Fibroblast of pulmonary artery (primary cell): ENCODE measurements around the gene TIPARP.
"Not testable (repeated sequence)": the region's sequence is repeated elsewhere in the genome, so short reads cannot be mapped to it uniquely, and the experiment has no call there.

Experiments
- DNase-seq: peaks from one replicate; pipeline ENCODE4 v3.0.0-alpha.2; 2010; ENCODE audit warnings: low read depth
- H3K4me3 ChIP-seq: replicated peaks from 2 replicates; pipeline ENCODE4 v1.5.1; 2011; ENCODE audit warnings: low read depth, mild to moderate bottlenecking, control low read depth, low read length, moderate library complexity
- TF ChIP-seq, protein P1 (sequence below): IDR thresholded peaks from 2 replicates; pipeline ENCODE4 v1.5.1; 2011; ENCODE audit warnings: mild to moderate bottlenecking, control low read depth, low read length, inconsistent platforms; ENCODE audit errors: missing control alignments

TIPARP gene

GRCh38 chr3:156729460-156730179 lies 55.2 kb downstream of the TIPARP start:
- H3K4me3 ChIP-seq = no peak overlapping the region
- TF ChIP-seq, protein P1, sequence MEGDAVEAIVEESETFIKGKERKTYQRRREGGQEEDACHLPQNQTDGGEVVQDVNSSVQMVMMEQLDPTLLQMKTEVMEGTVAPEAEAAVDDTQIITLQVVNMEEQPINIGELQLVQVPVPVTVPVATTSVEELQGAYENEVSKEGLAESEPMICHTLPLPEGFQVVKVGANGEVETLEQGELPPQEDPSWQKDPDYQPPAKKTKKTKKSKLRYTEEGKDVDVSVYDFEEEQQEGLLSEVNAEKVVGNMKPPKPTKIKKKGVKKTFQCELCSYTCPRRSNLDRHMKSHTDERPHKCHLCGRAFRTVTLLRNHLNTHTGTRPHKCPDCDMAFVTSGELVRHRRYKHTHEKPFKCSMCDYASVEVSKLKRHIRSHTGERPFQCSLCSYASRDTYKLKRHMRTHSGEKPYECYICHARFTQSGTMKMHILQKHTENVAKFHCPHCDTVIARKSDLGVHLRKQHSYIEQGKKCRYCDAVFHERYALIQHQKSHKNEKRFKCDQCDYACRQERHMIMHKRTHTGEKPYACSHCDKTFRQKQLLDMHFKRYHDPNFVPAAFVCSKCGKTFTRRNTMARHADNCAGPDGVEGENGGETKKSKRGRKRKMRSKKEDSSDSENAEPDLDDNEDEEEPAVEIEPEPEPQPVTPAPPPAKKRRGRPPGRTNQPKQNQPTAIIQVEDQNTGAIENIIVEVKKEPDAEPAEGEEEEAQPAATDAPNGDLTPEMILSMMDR = no peak
- no peak for DNase-seq

DNA sequence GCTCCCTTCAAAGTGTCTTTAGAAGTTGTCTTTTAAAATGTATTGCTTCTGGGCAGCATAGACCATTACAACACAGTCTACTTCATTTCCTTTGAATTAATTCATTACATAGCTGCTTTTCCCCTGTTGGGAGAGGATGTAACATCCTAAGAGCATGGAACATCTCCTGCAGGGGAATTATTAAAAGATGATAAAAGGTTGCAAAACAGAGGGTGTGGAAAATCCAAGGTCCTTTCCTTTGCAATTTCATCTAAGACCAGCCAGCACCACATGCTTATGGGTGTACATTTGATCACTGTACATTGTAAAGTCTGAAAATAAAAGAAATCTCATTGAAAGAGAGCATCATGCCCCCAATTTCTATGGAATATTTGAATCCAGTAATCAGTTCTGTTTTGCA lies 57.4 kb downstream of the TIPARP start:
- DNase-seq = no peak
- TF ChIP-seq, protein P1 = no peak
- H3K4me3 ChIP-seq = no peak overlapping the region

GRCh38 chr3:156732261-156732660 lies 57.9 kb downstream of the TIPARP start:
- no peak for DNase-seq
- TF ChIP-seq, protein P1 = no peak
- no peak overlapping the region for H3K4me3 ChIP-seq

GRCh38 chr3:156732715-156733421 lies 58.5 kb downstream of the TIPARP start:
- DNase-seq = no peak
- TF ChIP-seq, protein P1 = no peak

GRCh38 chr3:156734661-156735060 lies 60.3 kb downstream of the TIPARP start:
- not testable (repeated sequence) for H3K4me3 ChIP-seq, DNase-seq

More at GRCh38 chr3:156732715-156733421, 58.5 kb downstream of the TIPARP start:
- H3K4me3 ChIP-seq = no peak overlapping the region

- TF ChIP-seq, protein P1 = no peak
- no peak for DNase-seq
- no peak overlapping the region for H3K4me3 ChIP-seq
Observed at GRCh38 chr3:156735471-156735870, 61.1 kb downstream of the TIPARP start.

DNA sequence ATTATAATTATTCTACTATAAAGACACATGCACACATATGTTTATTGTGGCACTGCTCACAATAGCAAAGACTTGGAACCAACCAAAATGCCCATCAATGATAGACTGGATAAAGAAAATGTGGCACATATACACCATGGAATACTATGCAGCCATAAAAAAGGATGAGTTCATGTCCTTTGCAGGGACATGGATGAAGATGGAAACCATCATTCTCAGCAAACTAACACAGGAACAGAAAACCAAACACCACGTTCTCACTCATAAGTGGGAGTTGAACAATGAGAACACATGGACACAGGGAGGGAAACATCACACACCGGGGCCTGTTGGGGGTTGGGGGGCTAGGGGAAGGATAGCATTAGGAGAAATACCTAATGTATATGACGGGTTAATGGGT lies 62.7 kb downstream of the TIPARP start:
- not testable (repeated sequence) for DNase-seq

GRCh38 chr3:156738251-156738650 lies 63.9 kb downstream of the TIPARP start:
- DNase-seq = no peak
- H3K4me3 ChIP-seq = no peak overlapping the region
- TF ChIP-seq, protein P1 = no peak

More for the DNA sequence above, 62.7 kb downstream of the TIPARP start:
- not testable (repeated sequence) for H3K4me3 ChIP-seq
